ENCODE results near the gene ARHGAP5. TPM values are rescaled to one million over a fixed set of nuclear protein-coding genes. Genes with fewer than 3 reads are reported as not detected.
"Not testable (repeated sequence)": the region's sequence is repeated elsewhere in the genome, so short reads cannot be mapped to it uniquely, and the experiment has no call there.

The ARHGAP5 gene
- total and polyA plus RNA-seq, 2 donors (not counting 3 experiments of a cell fraction or from before 2014, with no cell fraction given): 4.3 to 36.2 TPM

GRCh38 chr14:32121948-32122347 lies 44.8 kb downstream of the ARHGAP5 start:
- dilution Hi-C loops (cut with MboI; ENCODE audit: extremely low pct_ligation_motif_present, low sequenced_read_pairs): no loop called here
- DNase-seq (ENCODE audit: low read depth, low spot score) (no peak), FAIRE-seq (no peak)
- Histone ChIP-seq H3K27ac (ENCODE audit: insufficient read depth, low read depth, low read length) (no peak overlapping the region), H3K9me3 (replicated peaks; ENCODE audit: control insufficient read depth, insufficient read depth, low read length) (no peaks in the 10 kb centered on the region), H3K9ac (replicated peaks; ENCODE audit: extremely low read depth, insufficient read depth, low read length) (no peak overlapping the region), H3K9me1 (replicated peaks; ENCODE audit: control insufficient read depth, extremely low read depth, insufficient read depth, low read length) (peaks cover 2% of the 10 kb centered on the region), H3K36me3 (ENCODE audit: control insufficient read depth in 2 of 2, extremely low read depth in 1 of 2, insufficient read depth in 2 of 2, low read length in 2 of 2) (no peaks in the 10 kb centered on the region), H4K20me1 (replicated peaks; ENCODE audit: control insufficient read depth, extremely low read depth, insufficient read depth, low read length) (no peaks in the 10 kb centered on the region), H2AFZ (ENCODE audit: low read depth, low read length) (no peak overlapping the region), H3K27me3 (ENCODE audit: control insufficient read depth in 2 of 2, insufficient read depth in 2 of 2, low read length in 2 of 2) (no peaks in the 10 kb centered on the region), H3K4me3 (replicated peaks in 1 of 3; ENCODE audit: insufficient read depth in 1 of 3, low read depth in 1 of 3, low read length in 3 of 3) (no peak overlapping the region), H3K79me2 (ENCODE audit: control insufficient read depth, insufficient read depth, low read length) (peaks cover 37% of the 10 kb centered on the region), H3K4me2 (ENCODE audit: insufficient read depth, low read length) (no peak overlapping the region), H3K4me1 (ENCODE audit: control insufficient read depth, extremely low read depth, insufficient read depth, low read length) (no peaks in the 10 kb centered on the region)
- intact Hi-C loops (cut with micrococcal nuclease): no loop called here
- ChIA-PET CTCF (no interaction called here), POLR2A (no interaction called here)
- BruUV-seq (replicated peaks): no TSS peak
- TF ChIP-seq EZH2 (IDR thresholded peaks at IDR 0.05; ENCODE audit: borderline replicate concordance, low read depth, low read length, severe bottlenecking): no peak

GRCh38 chr14:32126899-32127730 lies 50.0 kb downstream of the ARHGAP5 start:
- intact Hi-C loops (cut with micrococcal nuclease); H3K4me2 ChIP-seq (ENCODE audit: insufficient read depth, low read length); dilution Hi-C loops (cut with MboI; ENCODE audit: extremely low pct_ligation_motif_present, low sequenced_read_pairs); H3K4me3 ChIP-seq (replicated peaks in 1 of 3; ENCODE audit: insufficient read depth in 1 of 3, low read depth in 1 of 3, low read length in 3 of 3); H3K9ac ChIP-seq (replicated peaks; ENCODE audit: extremely low read depth, insufficient read depth, low read length); POLR2A ChIA-PET; CTCF ChIA-PET; H3K27ac ChIP-seq (ENCODE audit: insufficient read depth, low read depth, low read length); H4K20me1 ChIP-seq (replicated peaks; ENCODE audit: control insufficient read depth, extremely low read depth, insufficient read depth, low read length); H2AFZ ChIP-seq (ENCODE audit: low read depth, low read length); FAIRE-seq; H3K9me3 ChIP-seq (replicated peaks; ENCODE audit: control insufficient read depth, insufficient read depth, low read length); H3K27me3 ChIP-seq (ENCODE audit: control insufficient read depth in 2 of 2, insufficient read depth in 2 of 2, low read length in 2 of 2); BruUV-seq (replicated peaks); DNase-seq (ENCODE audit: low read depth, low spot score); H3K36me3 ChIP-seq (ENCODE audit: control insufficient read depth in 2 of 2, extremely low read depth in 1 of 2, insufficient read depth in 2 of 2, low read length in 2 of 2); H3K4me1 ChIP-seq (ENCODE audit: control insufficient read depth, extremely low read depth, insufficient read depth, low read length); H3K9me1 ChIP-seq (replicated peaks; ENCODE audit: control insufficient read depth, extremely low read depth, insufficient read depth, low read length): not testable (repeated sequence)
- H3K79me2 ChIP-seq (ENCODE audit: control insufficient read depth, insufficient read depth, low read length): peaks cover 33% of the 10 kb centered on the region

- H4K20me1 ChIP-seq (replicated peaks; ENCODE audit: control insufficient read depth, extremely low read depth, insufficient read depth, low read length); H3K36me3 ChIP-seq (ENCODE audit: control insufficient read depth in 2 of 2, extremely low read depth in 1 of 2, insufficient read depth in 2 of 2, low read length in 2 of 2); H3K9ac ChIP-seq (replicated peaks; ENCODE audit: extremely low read depth, insufficient read depth, low read length); H2AFZ ChIP-seq (ENCODE audit: low read depth, low read length); H3K27me3 ChIP-seq (ENCODE audit: control insufficient read depth in 2 of 2, insufficient read depth in 2 of 2, low read length in 2 of 2); H3K4me3 ChIP-seq (replicated peaks in 1 of 3; ENCODE audit: insufficient read depth in 1 of 3, low read depth in 1 of 3, low read length in 3 of 3); CTCF ChIA-PET; H3K4me1 ChIP-seq (ENCODE audit: control insufficient read depth, extremely low read depth, insufficient read depth, low read length); DNase-seq (ENCODE audit: low read depth, low spot score); dilution Hi-C loops (cut with MboI; ENCODE audit: extremely low pct_ligation_motif_present, low sequenced_read_pairs); H3K27ac ChIP-seq (ENCODE audit: insufficient read depth, low read depth, low read length); BruUV-seq (replicated peaks); intact Hi-C loops (cut with micrococcal nuclease); FAIRE-seq; POLR2A ChIA-PET; H3K9me1 ChIP-seq (replicated peaks; ENCODE audit: control insufficient read depth, extremely low read depth, insufficient read depth, low read length); H3K9me3 ChIP-seq (replicated peaks; ENCODE audit: control insufficient read depth, insufficient read depth, low read length); H3K4me2 ChIP-seq (ENCODE audit: insufficient read depth, low read length): not testable (repeated sequence)
- H3K79me2 ChIP-seq (ENCODE audit: control insufficient read depth, insufficient read depth, low read length): peaks cover 26% of the 10 kb centered on the region
Measured at GRCh38 chr14:32127731-32128654, 50.9 kb downstream of the ARHGAP5 start.
